Activated CD4-positive, alpha-beta T cell treated with anti-CD3 and anti-CD28 coated beads for 36 hours (primary cell): ENCODE results near the gene VPS8. TPM values are rescaled to one million over a fixed set of nuclear protein-coding genes. Genes with fewer than 3 reads are reported as not detected.

Source experiments
- ATAC-seq: fragments of 200-7000 bp; cut with Tn5 transposase; one replicate; pipeline ENCODE4 v1.10.0; 2021; ENCODE audit warnings: mild to moderate bottlenecking, moderate library complexity
- CTCF ChIA-PET: fragments of 350-600 bp; sonication (Branson Sonifier 250); formaldehyde crosslinking; loops from one replicate; lab custom pipeline; 2021; ENCODE audit warnings: antibody characterized with exemption; lab: Charles Lee
- POLR2A ChIA-PET: fragments of 350-600 bp; sonication (Branson Sonifier 250); formaldehyde crosslinking; loops from one replicate; lab custom pipeline; 2021; ENCODE audit warnings: antibody characterized with exemption, inconsistent platforms; lab: Charles Lee
- DNase-seq: peaks from one replicate; pipeline ENCODE4 v3.0.0-alpha.2; 2020
- H3K27ac Mint-ChIP-seq: one replicate; pipeline ENCODE4 v1.8.0; 2021; ENCODE audit warnings: mixed read lengths
- H3K27me3 Mint-ChIP-seq: one replicate; pipeline ENCODE4 v1.8.0; 2021; ENCODE audit warnings: mixed read lengths
- H3K36me3 Mint-ChIP-seq: one replicate; pipeline ENCODE4 v1.8.0; 2021; ENCODE audit warnings: low read depth, mixed read lengths
- H3K4me1 Mint-ChIP-seq: one replicate; pipeline ENCODE4 v1.8.0; 2021; ENCODE audit warnings: mixed read lengths
- H3K4me3 Mint-ChIP-seq: one replicate; pipeline ENCODE4 v1.8.0; 2021; ENCODE audit warnings: mild to moderate bottlenecking, moderate library complexity, mixed read lengths
- H3K9me3 Mint-ChIP-seq: one replicate; pipeline ENCODE4 v1.8.0; 2021; ENCODE audit warnings: low read depth, mixed read lengths
- intact Hi-C, 2 experiments: fragments of 100-400 bp; cut with DNase I in 1 of 2; cut with micrococcal nuclease in 1 of 2; formaldehyde crosslinking; loops; one replicate each; pipeline versions ENCODE4 v1.14.2 to v1.15.1; 2022 to 2024; cut with DNase I, micrococcal nuclease
- total RNA-seq, 2 experiments: library from RNA; stranded (reverse); gene quantifications; one replicate each; pipeline ENCODE4 v1.2.3, GENCODE V29; 2021

Gene VPS8
- total RNA-seq, 2 experiments from 2014 or later: 24.7 to 33.9 TPM

GRCh38 chr3:184827572-184827971 is 15.6 kb downstream of the VPS8 start:
- H3K4me1 Mint-ChIP-seq: peaks cover 2% of the 10 kb centered on the region
- no peaks in the 10 kb centered on the region for H3K9me3 Mint-ChIP-seq
- DNase-seq (no peak), ATAC-seq (no peak)
- H3K27ac Mint-ChIP-seq: no peak overlapping the region
- POLR2A ChIA-PET: no interaction called here
- peaks cover 27% of the 10 kb centered on the region for H3K36me3 Mint-ChIP-seq
- no peaks in the 10 kb centered on the region for H3K27me3 Mint-ChIP-seq
- intact Hi-C loops: no loop called here
- H3K4me3 Mint-ChIP-seq: no peak overlapping the region
- CTCF ChIA-PET: interaction anchor here (1.1 kb wide), 1 partner anchor 13 kb away, joined by 3 read pairs; no protein-coding TSS in a partner anchor

GRCh38 chr3:184832044-184832443 is 20.1 kb downstream of the VPS8 start:
- CTCF ChIA-PET: interaction anchor here (1.2 to 1.4 kb wide), 2 partner anchors 9 to 15 kb away, joined by 3 to 4 read pairs; no protein-coding TSS in a partner anchor
- Mint-ChIP-seq H3K27ac (no peak overlapping the region), H3K9me3 (no peaks in the 10 kb centered on the region), H3K4me3 (no peak overlapping the region), H3K27me3 (no peaks in the 10 kb centered on the region), H3K4me1 (peaks cover 2% of the 10 kb centered on the region), H3K36me3 (peaks cover 37% of the 10 kb centered on the region)
- DNase-seq (no peak), ATAC-seq (no peak)
- intact Hi-C loops: no loop called here
- POLR2A ChIA-PET: no interaction called here

- intact Hi-C loops: no loop called here
- DNase-seq (no peak), ATAC-seq (no peak)
- Mint-ChIP-seq H3K36me3 (peaks cover 37% of the 10 kb centered on the region), H3K9me3 (no peaks in the 10 kb centered on the region), H3K27ac (no peak overlapping the region), H3K27me3 (no peaks in the 10 kb centered on the region), H3K4me3 (no peak overlapping the region), H3K4me1 (peaks cover 2% of the 10 kb centered on the region)
- POLR2A ChIA-PET: no interaction called here
- CTCF ChIA-PET: interaction anchor here (1.4 kb wide), 1 partner anchor 10 kb away, joined by 4 read pairs; no protein-coding TSS in a partner anchor
Observed at GRCh38 chr3:184832903-184833302, 20.9 kb downstream of the VPS8 start.

- no peaks in the 10 kb centered on the region for H3K9me3 Mint-ChIP-seq
- no peak overlapping the region for H3K4me3 Mint-ChIP-seq
- H3K27me3 Mint-ChIP-seq: no peaks in the 10 kb centered on the region
- intact Hi-C loops: no loop called here
- H3K4me1 Mint-ChIP-seq: no peaks in the 10 kb centered on the region
- ChIA-PET CTCF (interaction anchor here (0.6 to 2.1 kb wide), 5 partner anchors 19 to 285 kb away, joined by 3 to 7 read pairs (median 4); no protein-coding TSS in a partner anchor), POLR2A (no interaction called here)
- H3K27ac Mint-ChIP-seq: no peak overlapping the region
- H3K36me3 Mint-ChIP-seq: peaks cover 35% of the 10 kb centered on the region
- ATAC-seq: no peak
- no peak for DNase-seq
Observed at GRCh38 chr3:184836090-184836822, 24.3 kb downstream of the VPS8 start.

GRCh38 chr3:184842433-184842832 is 30.5 kb downstream of the VPS8 start:
- H3K4me3 Mint-ChIP-seq: no peak overlapping the region
- H3K4me1 Mint-ChIP-seq: no peaks in the 10 kb centered on the region
- H3K9me3 Mint-ChIP-seq: no peaks in the 10 kb centered on the region
- DNase-seq (no peak), ATAC-seq (no peak)
- no peaks in the 10 kb centered on the region for H3K27me3 Mint-ChIP-seq
- intact Hi-C loops: no loop called here
- H3K27ac Mint-ChIP-seq: no peak overlapping the region
- CTCF ChIA-PET: no interaction called here
- H3K36me3 Mint-ChIP-seq: peaks cover 16% of the 10 kb centered on the region
- POLR2A ChIA-PET: no interaction called here

- peaks cover 11% of the 10 kb centered on the region for H3K36me3 Mint-ChIP-seq
- DNase-seq (no peak), ATAC-seq (no peak)
- CTCF ChIA-PET: no interaction called here
- H3K27me3 Mint-ChIP-seq: no peaks in the 10 kb centered on the region
- intact Hi-C loops: no loop called here
- H3K27ac Mint-ChIP-seq: no peak overlapping the region
- H3K4me3 Mint-ChIP-seq: no peak overlapping the region
- H3K9me3 Mint-ChIP-seq: no peaks in the 10 kb centered on the region
- POLR2A ChIA-PET: no interaction called here
- H3K4me1 Mint-ChIP-seq: no peaks in the 10 kb centered on the region
Observed at GRCh38 chr3:184845819-184846218, 33.9 kb downstream of the VPS8 start.

- Mint-ChIP-seq H3K36me3 (peaks cover 11% of the 10 kb centered on the region), H3K9me3 (no peaks in the 10 kb centered on the region), H3K27ac (no peak overlapping the region), H3K4me1 (no peaks in the 10 kb centered on the region), H3K27me3 (no peaks in the 10 kb centered on the region), H3K4me3 (no peak overlapping the region)
- intact Hi-C loops: no loop called here
- CTCF ChIA-PET: no interaction called here
- no peak for DNase-seq
- ATAC-seq: no peak
- POLR2A ChIA-PET: no interaction called here
Observed at GRCh38 chr3:184846496-184846895, 34.5 kb downstream of the VPS8 start.

GRCh38 chr3:184848934-184849333 is 37.0 kb downstream of the VPS8 start:
- no peak for DNase-seq
- Mint-ChIP-seq H3K27ac (no peak overlapping the region), H3K4me1 (no peaks in the 10 kb centered on the region), H3K36me3 (peaks cover 18% of the 10 kb centered on the region), H3K9me3 (no peaks in the 10 kb centered on the region), H3K4me3 (no peak overlapping the region), H3K27me3 (no peaks in the 10 kb centered on the region)
- intact Hi-C loops: no loop called here
- no peak for ATAC-seq
- ChIA-PET CTCF (no interaction called here), POLR2A (no interaction called here)

GRCh38 chr3:184850201-184850600 is 38.2 kb downstream of the VPS8 start:
- intact Hi-C loops: no loop called here
- Mint-ChIP-seq H3K4me3 (no peak overlapping the region), H3K36me3 (peaks cover 23% of the 10 kb centered on the region), H3K27me3 (no peaks in the 10 kb centered on the region), H3K4me1 (no peaks in the 10 kb centered on the region), H3K9me3 (no peaks in the 10 kb centered on the region), H3K27ac (no peak overlapping the region)
- ChIA-PET CTCF (interaction anchor here (1.0 kb wide), 1 partner anchor 141 kb away, joined by 4 read pairs; no protein-coding TSS in a partner anchor), POLR2A (no interaction called here)
- DNase-seq: no peak
- ATAC-seq: no peak

GRCh38 chr3:184857099-184857498 is 45.1 kb downstream of the VPS8 start:
- H3K36me3 Mint-ChIP-seq: peaks cover 39% of the 10 kb centered on the region
- ChIA-PET CTCF (no interaction called here), POLR2A (no interaction called here)
- H3K27me3 Mint-ChIP-seq: no peaks in the 10 kb centered on the region
- DNase-seq (no peak), ATAC-seq (no peak)
- no peaks in the 10 kb centered on the region for H3K4me1 Mint-ChIP-seq
- H3K4me3 Mint-ChIP-seq: no peak overlapping the region
- intact Hi-C loops: no loop called here
- no peak overlapping the region for H3K27ac Mint-ChIP-seq
- no peaks in the 10 kb centered on the region for H3K9me3 Mint-ChIP-seq

GRCh38 chr3:184864000-184864399 is 52.0 kb downstream of the VPS8 start:
- DNase-seq: no peak
- Mint-ChIP-seq H3K9me3 (no peaks in the 10 kb centered on the region), H3K4me1 (no peaks in the 10 kb centered on the region), H3K4me3 (no peak overlapping the region), H3K27me3 (no peaks in the 10 kb centered on the region), H3K36me3 (peaks cover 34% of the 10 kb centered on the region), H3K27ac (no peak overlapping the region)
- intact Hi-C loops: no loop called here
- CTCF ChIA-PET: no interaction called here
- ATAC-seq: no peak
- POLR2A ChIA-PET: no interaction called here

- H3K4me1 Mint-ChIP-seq: peaks cover 5% of the 10 kb centered on the region
- DNase-seq (no peak), ATAC-seq (no peak)
- H3K27ac Mint-ChIP-seq: no peak overlapping the region
- H3K9me3 Mint-ChIP-seq: no peaks in the 10 kb centered on the region
- ChIA-PET POLR2A (no interaction called here), CTCF (interaction anchor here (0.7 to 1.5 kb wide), 4 partner anchors 8 to 308 kb away, joined by 3 to 4 read pairs (median 4); no protein-coding TSS in a partner anchor)
- H3K27me3 Mint-ChIP-seq: no peaks in the 10 kb centered on the region
- intact Hi-C loops: no loop called here
- peaks cover 22% of the 10 kb centered on the region for H3K36me3 Mint-ChIP-seq
- H3K4me3 Mint-ChIP-seq: no peak overlapping the region
Observed at GRCh38 chr3:184868477-184868876, 56.5 kb downstream of the VPS8 start.
